GM10266 (cell line): ENCODE results near the gene GEMIN4.
"Not testable (repeated sequence)": the region's sequence is repeated elsewhere in the genome, so short reads cannot be mapped to it uniquely, and the experiment has no call there.

Experiments used
- DNase-seq: peaks from one replicate; pipeline ENCODE4 v3.0.0; 2012; ENCODE audit errors: extremely low spot score
- TF ChIP-seq, protein P1 (sequence below): IDR thresholded peaks from 2 replicates; pipeline ENCODE4 v1.5.1; 2012; ENCODE audit warnings: mild to moderate bottlenecking, low read depth; ENCODE audit not compliant: control insufficient read depth, insufficient read depth; ENCODE audit errors: missing control alignments

GEMIN4 gene

DNA sequence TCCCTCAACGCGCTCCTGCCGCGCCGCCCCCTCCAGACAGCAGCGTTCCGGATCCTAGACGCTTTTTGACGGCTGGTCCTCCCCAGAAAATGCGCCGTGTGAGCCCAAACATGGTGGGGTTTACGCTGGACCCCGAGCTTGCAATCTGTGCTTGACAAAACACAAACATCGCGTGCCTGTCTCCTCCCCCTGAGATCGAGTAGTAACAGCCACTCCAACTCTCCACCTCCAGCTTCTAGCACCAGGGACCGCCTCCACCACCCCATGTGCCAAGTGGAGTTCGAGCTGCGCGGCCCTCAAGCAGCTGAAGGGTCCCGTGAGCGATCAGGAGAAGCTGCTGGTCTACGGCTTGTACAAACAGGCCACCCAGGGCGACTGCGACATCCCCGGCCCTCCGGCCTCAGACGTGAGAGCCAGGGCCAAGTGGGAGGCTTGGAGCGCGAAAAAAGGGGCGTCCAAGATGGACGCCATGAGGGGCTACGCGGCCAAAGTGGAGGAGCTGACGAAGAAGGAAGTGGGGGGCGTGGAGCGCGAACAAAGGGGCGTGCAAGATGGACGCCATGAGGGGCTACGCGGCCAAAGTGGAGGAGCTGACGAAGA, 656 bp upstream of the GEMIN4 start:
- peak; percentile 40 for DNase-seq
- TF ChIP-seq, protein P1, sequence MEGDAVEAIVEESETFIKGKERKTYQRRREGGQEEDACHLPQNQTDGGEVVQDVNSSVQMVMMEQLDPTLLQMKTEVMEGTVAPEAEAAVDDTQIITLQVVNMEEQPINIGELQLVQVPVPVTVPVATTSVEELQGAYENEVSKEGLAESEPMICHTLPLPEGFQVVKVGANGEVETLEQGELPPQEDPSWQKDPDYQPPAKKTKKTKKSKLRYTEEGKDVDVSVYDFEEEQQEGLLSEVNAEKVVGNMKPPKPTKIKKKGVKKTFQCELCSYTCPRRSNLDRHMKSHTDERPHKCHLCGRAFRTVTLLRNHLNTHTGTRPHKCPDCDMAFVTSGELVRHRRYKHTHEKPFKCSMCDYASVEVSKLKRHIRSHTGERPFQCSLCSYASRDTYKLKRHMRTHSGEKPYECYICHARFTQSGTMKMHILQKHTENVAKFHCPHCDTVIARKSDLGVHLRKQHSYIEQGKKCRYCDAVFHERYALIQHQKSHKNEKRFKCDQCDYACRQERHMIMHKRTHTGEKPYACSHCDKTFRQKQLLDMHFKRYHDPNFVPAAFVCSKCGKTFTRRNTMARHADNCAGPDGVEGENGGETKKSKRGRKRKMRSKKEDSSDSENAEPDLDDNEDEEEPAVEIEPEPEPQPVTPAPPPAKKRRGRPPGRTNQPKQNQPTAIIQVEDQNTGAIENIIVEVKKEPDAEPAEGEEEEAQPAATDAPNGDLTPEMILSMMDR: no peak

DNA sequence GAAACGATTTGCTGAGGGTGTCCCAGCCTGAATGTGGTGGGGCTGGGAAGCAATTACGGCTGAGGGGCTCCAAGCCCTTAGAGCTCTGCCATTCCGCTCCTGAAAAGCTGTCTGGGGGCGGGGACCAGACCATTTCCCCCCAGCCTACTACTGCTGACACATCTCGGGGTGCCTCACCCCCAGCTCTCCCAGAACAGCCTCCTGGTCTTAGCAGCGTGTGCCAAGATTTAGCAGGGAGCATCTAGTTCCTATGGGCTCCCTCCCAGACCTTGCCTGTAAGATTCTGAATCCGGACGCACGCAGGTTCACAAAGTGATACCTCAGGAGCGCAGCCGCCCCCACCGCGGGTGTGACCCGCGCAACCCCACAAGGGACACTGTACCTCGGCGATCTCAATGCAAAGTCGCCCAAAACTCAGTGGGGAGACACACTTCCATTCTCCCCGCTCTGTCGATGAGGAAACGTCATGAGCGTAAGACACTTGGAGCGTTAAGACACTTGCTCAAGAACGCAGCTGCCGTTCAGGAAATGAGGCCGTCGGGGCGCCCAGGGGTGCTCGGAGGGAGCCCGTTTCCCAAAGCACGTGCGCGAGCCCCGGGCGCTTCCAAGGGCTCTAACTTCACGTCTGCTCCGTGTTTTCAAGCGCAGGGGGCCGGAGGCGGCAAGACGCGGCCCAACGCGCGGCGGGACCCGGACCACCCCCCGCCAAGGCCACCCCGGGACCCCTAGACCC, 629 bp downstream of the GEMIN4 start:
- TF ChIP-seq, protein P1: no peak
- peak; percentile 55 for DNase-seq

DNA sequence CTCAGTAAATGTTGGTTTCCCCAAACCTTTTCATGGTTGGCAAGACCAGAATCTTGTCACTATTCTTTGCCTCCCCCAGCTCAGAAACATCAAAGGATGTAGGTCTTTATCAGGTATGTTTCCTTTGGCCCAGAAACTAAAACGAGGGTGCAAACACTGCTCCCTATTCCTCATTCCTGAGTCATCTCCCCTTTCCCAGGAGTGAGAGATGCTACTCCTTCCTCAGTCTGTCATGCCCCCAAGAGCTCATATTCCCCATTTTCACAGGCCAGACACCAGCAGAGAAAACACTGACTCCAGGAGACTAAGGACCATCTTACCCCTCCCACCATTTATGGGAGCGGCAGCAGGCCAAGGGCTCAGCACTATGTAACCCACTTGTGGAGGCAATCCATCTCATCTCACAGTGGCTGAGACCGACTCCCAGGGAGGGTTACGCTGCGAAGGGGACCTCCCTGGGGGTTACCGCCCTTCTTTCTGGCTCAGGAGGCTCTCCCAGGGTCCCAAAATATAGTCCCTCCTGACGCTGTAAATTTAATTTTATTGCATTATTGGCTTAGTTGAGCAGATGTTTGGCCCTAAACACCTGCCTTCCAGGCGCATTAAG, 1.5 kb downstream of the GEMIN4 start:
- TF ChIP-seq, protein P1: no peak
- no peak for DNase-seq

DNA sequence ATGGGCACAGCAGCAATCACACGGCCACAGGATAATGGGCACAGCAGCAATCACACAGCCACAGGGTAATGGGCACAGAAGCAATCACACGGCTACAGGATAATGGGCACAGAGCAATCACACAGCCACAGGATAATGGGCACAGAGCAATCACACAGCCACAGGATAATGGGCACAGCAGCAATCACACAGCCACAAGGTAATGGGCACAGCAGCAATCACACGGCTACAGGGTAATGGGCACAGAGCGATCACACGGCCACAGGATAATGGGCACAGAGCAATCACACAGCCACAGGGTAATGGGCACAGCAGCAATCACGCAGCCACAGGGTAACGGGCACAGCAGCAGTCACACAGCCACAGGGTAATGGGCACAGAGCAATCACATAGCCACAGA, 2.7 kb downstream of the GEMIN4 start:
- DNase-seq: not testable (repeated sequence)

DNA sequence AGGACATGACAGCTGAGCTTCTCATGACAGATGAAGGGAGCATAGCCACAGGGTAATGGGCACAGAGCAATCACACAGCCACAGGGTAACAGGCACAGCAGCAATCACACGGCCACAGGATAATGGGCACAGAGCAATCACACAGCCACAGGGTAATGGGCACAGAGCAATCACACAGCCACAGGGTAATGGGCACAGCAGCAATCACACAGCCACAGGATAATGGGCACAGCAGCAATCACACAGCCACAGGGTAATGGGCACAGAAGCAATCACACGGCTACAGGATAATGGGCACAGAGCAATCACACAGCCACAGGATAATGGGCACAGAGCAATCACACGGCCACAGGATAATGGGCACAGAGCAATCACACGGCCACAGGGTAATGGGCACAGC, 3.5 kb downstream of the GEMIN4 start:
- not testable (repeated sequence) for DNase-seq

DNA sequence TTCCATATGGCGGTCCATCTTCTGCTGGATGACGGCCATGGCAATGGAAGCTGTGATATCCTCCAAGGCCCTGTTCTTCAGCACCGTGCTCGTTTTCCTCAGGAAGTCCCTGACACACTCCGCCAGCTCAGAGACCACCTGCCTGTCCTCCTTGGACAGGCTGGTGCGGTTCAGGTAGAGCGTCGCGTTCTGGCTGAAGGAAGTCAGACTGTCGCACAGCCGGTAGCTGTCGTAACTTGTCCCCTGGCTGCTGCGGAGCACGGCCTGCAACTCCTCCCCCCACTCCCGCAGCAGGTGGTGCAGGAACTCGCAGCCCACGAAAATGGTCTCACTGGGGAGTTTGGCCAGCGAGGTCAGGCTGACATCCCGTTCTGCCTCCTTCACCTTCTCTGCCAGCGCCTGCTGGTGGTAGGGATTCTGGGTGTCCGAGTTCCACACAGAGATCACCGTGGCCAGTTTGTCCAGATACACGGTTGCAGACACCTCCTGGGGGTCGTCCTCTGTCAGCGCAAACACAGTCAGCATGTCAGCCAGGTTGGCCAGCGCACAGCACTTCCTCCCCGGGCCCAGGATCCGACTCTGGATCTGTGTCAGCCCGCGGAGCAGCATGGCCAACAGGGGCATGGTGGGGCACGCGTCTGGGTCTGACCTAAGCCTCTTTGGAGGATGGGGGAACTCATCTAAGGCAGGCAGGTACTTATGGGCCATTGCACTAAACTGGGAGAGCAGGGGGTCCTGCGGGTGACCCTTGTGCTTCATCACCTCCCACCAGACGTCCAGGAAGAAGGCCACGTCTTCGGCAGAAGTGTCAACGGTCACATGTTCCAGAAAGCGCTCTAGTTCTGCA, 5.1 kb downstream of the GEMIN4 start:
- DNase-seq: no peak
- TF ChIP-seq, protein P1: no peak

DNA sequence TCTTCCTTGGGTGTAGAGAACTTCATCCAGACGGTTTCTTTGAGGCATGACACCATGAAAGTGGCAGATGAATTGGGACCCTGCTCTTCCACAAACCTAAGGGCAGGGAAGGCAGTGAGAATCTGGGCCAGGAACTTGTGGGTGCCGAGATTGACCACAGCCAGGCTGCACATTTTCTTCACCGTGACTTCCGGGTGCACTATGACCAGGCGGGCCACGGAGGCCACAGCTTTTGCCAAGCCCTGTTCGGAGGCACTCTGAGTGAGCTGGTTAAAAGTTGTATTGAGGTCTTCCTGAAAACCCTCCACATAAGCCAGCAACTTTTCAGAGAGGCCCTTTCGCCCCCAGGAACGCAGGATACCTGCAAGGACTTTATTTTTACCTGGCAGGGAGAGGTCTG, 5.9 kb downstream of the GEMIN4 start:
- TF ChIP-seq, protein P1: no peak
- no peak for DNase-seq

DNA sequence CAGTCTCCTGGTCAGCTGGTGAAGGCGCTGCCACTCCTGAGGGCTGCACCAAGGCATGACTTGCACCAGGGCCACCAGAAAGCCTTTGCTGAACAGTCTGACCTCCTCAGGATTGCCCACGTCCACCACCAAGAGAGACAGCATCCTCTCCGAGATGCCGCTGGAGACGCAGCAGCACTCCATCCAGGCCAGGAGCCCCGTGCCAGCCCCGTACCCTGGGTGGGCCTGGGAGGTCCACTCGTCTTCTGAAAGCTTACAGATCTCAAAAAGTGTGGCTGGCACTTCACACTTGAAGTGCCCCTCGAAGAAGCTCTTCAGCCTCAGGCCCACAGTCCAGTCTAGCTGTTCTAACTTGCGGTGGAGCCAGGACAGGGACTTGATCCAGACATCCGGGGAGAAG, 6.7 kb downstream of the GEMIN4 start:
- TF ChIP-seq, protein P1: no peak
- DNase-seq: no peak
